Chondrocyte (in vitro differentiated cells): ENCODE measurements around the gene SHISAL2A. TPM values are rescaled to one million over a fixed set of nuclear protein-coding genes. Genes with fewer than 3 reads are reported as not detected.

Experiments used
- DNase-seq: peaks from one replicate; pipeline ENCODE4 v3.0.0; 2021; ENCODE audit warnings: mixed read lengths, low spot score
- H3K27ac Mint-ChIP-seq: one replicate; pipeline ENCODE4 v1.8.0; 2021; ENCODE audit warnings: mild to moderate bottlenecking, moderate library complexity, mixed read lengths; ENCODE audit not compliant: unreplicated experiment
- H3K27me3 Mint-ChIP-seq: 2 replicates; pipeline ENCODE4 v1.8.0; 2021; ENCODE audit warnings: low read depth, mixed read lengths
- H3K36me3 Mint-ChIP-seq: 2 replicates; pipeline ENCODE4 v1.8.0; 2021; ENCODE audit warnings: low read depth, mixed read lengths
- H3K4me1 Mint-ChIP-seq: 2 replicates; pipeline ENCODE4 v1.8.0; 2021; ENCODE audit warnings: low read depth, mild to moderate bottlenecking, mixed read lengths
- H3K4me3 Mint-ChIP-seq: one replicate; pipeline ENCODE4 v1.8.0; 2021; ENCODE audit warnings: mild to moderate bottlenecking, moderate library complexity, mixed read lengths; ENCODE audit not compliant: unreplicated experiment
- H3K9me3 Mint-ChIP-seq: 2 replicates; pipeline ENCODE4 v1.8.0; 2021; ENCODE audit warnings: low read depth, mixed read lengths
- long read RNA-seq: library from polyadenylated mRNA; stranded (forward); transcript quantifications from one replicate; pipeline ENCODE4 v2.0.0, GENCODE V29; 2021
- total RNA-seq: library from RNA; stranded (reverse); gene quantifications from 3 replicates; pipeline ENCODE4 v1.2.1, GENCODE V29; 2021
- TF ChIP-seq, protein P1 (sequence below): fragments of 200-600 bp; sonication (generic); IDR thresholded peaks from 2 replicates; pipeline ENCODE4 v1.5.0; 2021; ENCODE audit warnings: antibody characterized with exemption, mild to moderate bottlenecking, moderate library complexity

Gene SHISAL2A
- 0.24 TPM in 1 of 3 replicates, not detected in the others for total RNA-seq
- long read RNA-seq, result 0 reads

DNA sequence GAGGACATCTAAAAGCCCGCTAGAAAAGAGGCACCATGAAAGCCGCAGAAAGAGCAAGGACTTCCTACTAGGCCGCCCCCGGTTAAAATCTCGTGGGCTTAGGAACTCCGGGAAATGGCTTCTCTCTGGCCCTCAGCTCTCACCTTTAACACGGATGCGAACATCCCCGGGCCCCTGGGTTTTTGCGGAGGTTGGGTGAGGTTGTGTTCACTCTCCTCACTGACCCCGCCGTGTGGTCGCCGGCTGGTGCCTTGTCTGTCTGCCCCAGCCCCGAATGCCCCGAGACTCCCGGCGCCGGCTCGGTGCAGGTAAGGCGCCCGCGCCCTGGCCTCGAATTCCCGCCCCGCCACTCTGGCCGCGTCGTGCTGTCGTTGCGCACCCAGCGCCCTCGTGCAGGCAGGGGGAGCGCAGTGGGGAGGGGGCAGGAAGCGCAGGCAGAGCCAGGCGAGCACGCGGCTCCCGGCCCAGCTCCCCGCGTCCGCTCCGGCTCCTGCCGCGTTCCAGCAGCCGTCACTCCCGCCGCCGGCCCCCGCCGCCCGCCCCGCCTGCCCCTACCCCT, at the start of gene SHISAL2A:
TSS of gene SHISAL2A (plus strand) at position 437 of the 559 bp plus-strand sequence. CDS start 326 bp downstream, outside the sequence.
- H3K27me3 Mint-ChIP-seq, result peaks cover 19% of the 10 kb centered on the region
- H3K4me3 Mint-ChIP-seq, result peak within 1 kb of the TSS; percentile 71
- H3K4me1 Mint-ChIP-seq, result peaks cover 13% of the 10 kb centered on the region
- H3K36me3 Mint-ChIP-seq, result no peaks in the 10 kb centered on the region
- no peak within 1 kb of the TSS for H3K27ac Mint-ChIP-seq
- DNase-seq, result no peak
- TF ChIP-seq, protein P1, sequence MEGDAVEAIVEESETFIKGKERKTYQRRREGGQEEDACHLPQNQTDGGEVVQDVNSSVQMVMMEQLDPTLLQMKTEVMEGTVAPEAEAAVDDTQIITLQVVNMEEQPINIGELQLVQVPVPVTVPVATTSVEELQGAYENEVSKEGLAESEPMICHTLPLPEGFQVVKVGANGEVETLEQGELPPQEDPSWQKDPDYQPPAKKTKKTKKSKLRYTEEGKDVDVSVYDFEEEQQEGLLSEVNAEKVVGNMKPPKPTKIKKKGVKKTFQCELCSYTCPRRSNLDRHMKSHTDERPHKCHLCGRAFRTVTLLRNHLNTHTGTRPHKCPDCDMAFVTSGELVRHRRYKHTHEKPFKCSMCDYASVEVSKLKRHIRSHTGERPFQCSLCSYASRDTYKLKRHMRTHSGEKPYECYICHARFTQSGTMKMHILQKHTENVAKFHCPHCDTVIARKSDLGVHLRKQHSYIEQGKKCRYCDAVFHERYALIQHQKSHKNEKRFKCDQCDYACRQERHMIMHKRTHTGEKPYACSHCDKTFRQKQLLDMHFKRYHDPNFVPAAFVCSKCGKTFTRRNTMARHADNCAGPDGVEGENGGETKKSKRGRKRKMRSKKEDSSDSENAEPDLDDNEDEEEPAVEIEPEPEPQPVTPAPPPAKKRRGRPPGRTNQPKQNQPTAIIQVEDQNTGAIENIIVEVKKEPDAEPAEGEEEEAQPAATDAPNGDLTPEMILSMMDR, result peak; percentile 29
- no peaks in the 10 kb centered on the region for H3K9me3 Mint-ChIP-seq

DNA sequence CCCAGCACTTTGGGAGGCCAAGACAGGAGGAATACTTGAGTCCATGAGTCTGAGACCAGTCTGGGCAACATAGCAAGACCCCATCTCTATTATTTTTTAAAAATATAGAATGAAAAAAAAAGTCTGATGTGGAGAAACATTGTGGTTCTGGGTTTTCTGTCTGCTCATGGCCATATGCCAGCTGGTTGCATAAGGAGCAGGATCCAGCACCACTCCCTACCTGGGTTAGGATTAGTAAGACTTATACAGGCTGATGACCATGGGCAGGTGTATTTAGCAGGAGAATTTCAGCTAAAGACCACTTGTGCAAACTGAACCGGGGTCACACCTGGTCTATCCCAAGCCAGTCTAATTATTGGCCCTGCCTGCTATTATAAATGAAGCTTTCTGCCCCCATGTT, 47.5 kb upstream of the SHISAL2A start:
- TF ChIP-seq, protein P1, result no peak
- no peaks in the 10 kb centered on the region for H3K4me1 Mint-ChIP-seq
- no peaks in the 10 kb centered on the region for H3K9me3 Mint-ChIP-seq
- H3K27ac Mint-ChIP-seq, result no peak overlapping the region
- no peak overlapping the region for H3K4me3 Mint-ChIP-seq
- peaks cover 3% of the 10 kb centered on the region for H3K27me3 Mint-ChIP-seq
- DNase-seq, result no peak
- no peaks in the 10 kb centered on the region for H3K36me3 Mint-ChIP-seq

DNA sequence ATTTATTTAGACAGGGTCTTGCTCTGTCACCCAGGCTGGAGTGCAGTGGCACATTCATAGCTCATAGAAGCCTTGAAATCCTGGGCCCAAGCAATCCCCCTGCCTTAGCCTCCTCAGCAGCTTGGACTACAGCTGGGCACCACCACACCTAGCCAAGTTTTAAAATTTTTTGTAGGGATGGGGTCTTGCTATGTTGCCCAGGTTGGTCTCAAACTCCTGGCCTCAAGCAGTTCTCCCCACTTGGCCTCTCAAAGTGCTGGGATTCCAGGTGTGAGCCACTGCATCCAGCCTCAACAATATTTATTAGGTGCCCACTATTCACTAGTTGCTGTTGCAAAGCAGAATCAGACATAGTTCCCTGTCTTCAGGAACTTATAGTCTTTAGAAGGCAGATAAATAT, 44.9 kb upstream of the SHISAL2A start:
- Mint-ChIP-seq H3K27ac (no peak overlapping the region), H3K4me1 (peaks cover 9% of the 10 kb centered on the region), H3K27me3 (peaks cover 3% of the 10 kb centered on the region), H3K4me3 (no peak overlapping the region), H3K9me3 (no peaks in the 10 kb centered on the region), H3K36me3 (no peaks in the 10 kb centered on the region)
- no peak for DNase-seq
- TF ChIP-seq, protein P1, result no peak

DNA sequence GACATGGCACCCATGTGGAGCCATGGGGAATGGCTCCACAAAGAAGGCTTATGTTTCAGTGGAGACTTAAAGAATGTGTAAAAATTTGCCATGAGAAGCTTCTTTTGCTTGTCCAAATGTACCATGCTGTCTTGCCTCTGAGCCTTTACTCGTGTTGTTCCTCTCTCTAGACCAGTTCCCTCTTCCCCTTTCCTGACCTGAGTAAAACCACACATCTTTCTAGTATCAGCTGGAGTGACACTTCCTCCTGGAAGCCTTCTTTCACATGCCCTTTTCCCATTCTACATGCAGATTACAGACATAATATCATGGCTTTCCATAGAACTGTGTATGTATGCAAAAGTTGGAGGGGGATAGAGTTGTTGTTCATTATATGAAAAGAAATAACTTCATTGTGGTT, 44.4 kb upstream of the SHISAL2A start:
- Mint-ChIP-seq H3K4me1 (peaks cover 12% of the 10 kb centered on the region), H3K27ac (no peak overlapping the region), H3K36me3 (no peaks in the 10 kb centered on the region), H3K27me3 (peaks cover 2% of the 10 kb centered on the region), H3K9me3 (no peaks in the 10 kb centered on the region), H3K4me3 (no peak overlapping the region)
- DNase-seq, result no peak
- TF ChIP-seq, protein P1, result no peak

DNA sequence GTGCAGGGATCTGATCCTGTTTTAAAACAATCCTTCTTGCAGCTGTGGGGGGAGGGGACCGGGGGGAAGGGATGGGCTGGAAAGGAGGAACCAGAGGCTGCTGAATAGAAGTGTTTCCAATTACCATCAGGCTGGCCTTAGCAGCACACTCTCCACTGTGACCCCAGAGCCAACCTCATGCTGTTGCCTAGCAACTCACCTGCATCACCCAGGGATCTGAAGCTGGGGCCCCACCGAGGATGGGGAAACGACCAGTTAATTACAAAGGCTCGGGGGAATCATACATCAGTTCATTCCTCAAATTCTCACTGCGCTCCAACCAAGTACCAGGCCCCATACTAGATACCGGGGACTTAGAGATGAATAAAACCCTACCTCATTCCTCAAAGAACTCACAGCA, 42.7 kb upstream of the SHISAL2A start:
- TF ChIP-seq, protein P1, result no peak
- H3K4me3 Mint-ChIP-seq, result no peak overlapping the region

More for the DNA sequence above, 42.7 kb upstream of the SHISAL2A start:
- Mint-ChIP-seq H3K4me1 (peaks cover 15% of the 10 kb centered on the region), H3K36me3 (no peaks in the 10 kb centered on the region), H3K9me3 (no peaks in the 10 kb centered on the region), H3K27me3 (no peaks in the 10 kb centered on the region), H3K27ac (no peak overlapping the region)
- no peak for DNase-seq
